ENCODE measurements around the gene MAP2K3. TPM values are rescaled to one million over a fixed set of nuclear protein-coding genes. Genes with fewer than 3 reads are reported as not detected.

The MAP2K3 gene
- total RNA-seq, 6 experiments from 2014 or later, result 22.6 to 80.7 (median 60.7) TPM

GRCh38 chr17:21278450-21279197 is 5.9 kb upstream of the MAP2K3 start:
- WGBS (ENCODE audit: insufficient coverage, low coverage, low lambda C conversion rate, missing lambda C conversion rate), result 56% methylated on average over 6 of the region's 8 CpGs

GRCh38 chr17:21279198-21279535 is 5.3 kb upstream of the MAP2K3 start:
- no peaks in the 10 kb centered on the region for H3K36me3 ChIP-seq
- intact Hi-C loops (cut with DNase I), result loop anchor here (10.0 kb wide), 2 partner anchors 164 to 166 kb away; no protein-coding TSS in a partner anchor
- WGBS (ENCODE audit: insufficient coverage, low coverage, low lambda C conversion rate, missing lambda C conversion rate), result 66% methylated on average over 6 of the region's 6 CpGs
- no peak overlapping the region for H3K4me3 ChIP-seq
- no peak overlapping the region for H3K27ac ChIP-seq
- H3K9me3 ChIP-seq, result no peaks in the 10 kb centered on the region
- ATAC-seq (no peak), DNase-seq (no peak)
- TF ChIP-seq CTCF (IDR thresholded peaks at IDR 0.05), result no peak
- TF ChIP-seq POLR2A (IDR thresholded peaks at IDR 0.05), result no peak
- peaks cover 0 to 11% (median 2%) of the 10 kb centered on the region in 4 donors for H3K4me1 ChIP-seq
- H3K27me3 ChIP-seq, result no peaks in the 10 kb centered on the region

More at GRCh38 chr17:21278450-21279197, 5.9 kb upstream of the MAP2K3 start:
- peak; percentile 37 to 67 (median 53) for DNase-seq
- no peak for TF ChIP-seq CTCF (IDR thresholded peaks at IDR 0.05)
- no peak for TF ChIP-seq POLR2A (IDR thresholded peaks at IDR 0.05)
- Histone ChIP-seq H3K27me3 (no peaks in the 10 kb centered on the region), H3K9me3 (no peaks in the 10 kb centered on the region), H3K4me1 (peaks cover 0 to 9% (median 2%) of the 10 kb centered on the region in 4 donors), H3K4me3 (no peak overlapping the region), H3K36me3 (no peaks in the 10 kb centered on the region), H3K27ac (no peak overlapping the region)
- intact Hi-C loops (cut with DNase I), result loop anchor here (10.0 kb wide), 2 partner anchors 164 to 166 kb away; no protein-coding TSS in a partner anchor
- ATAC-seq, result no peak

GRCh38 chr17:21279582-21279981 is 4.9 kb upstream of the MAP2K3 start:
- H3K4me3 ChIP-seq, result no peak overlapping the region
- H3K36me3 ChIP-seq, result no peaks in the 10 kb centered on the region
- intact Hi-C loops (cut with DNase I), result loop anchor here (10.0 kb wide), 2 partner anchors 165 kb away; no protein-coding TSS in a partner anchor
- H3K27me3 ChIP-seq, result no peaks in the 10 kb centered on the region
- no peak for TF ChIP-seq POLR2A (IDR thresholded peaks at IDR 0.05)
- TF ChIP-seq CTCF (IDR thresholded peaks at IDR 0.05), result no peak
- H3K27ac ChIP-seq, result no peak overlapping the region
- H3K4me1 ChIP-seq, result peaks cover 0 to 11% (median 2%) of the 10 kb centered on the region in 4 donors
- no peak for ATAC-seq
- no peaks in the 10 kb centered on the region for H3K9me3 ChIP-seq
- no peak for DNase-seq
- 64% methylated on average over 6 of the region's 6 CpGs for WGBS (ENCODE audit: insufficient coverage, low coverage, low lambda C conversion rate, missing lambda C conversion rate)

- H3K27me3 ChIP-seq, result no peaks in the 10 kb centered on the region
- H3K36me3 ChIP-seq, result no peaks in the 10 kb centered on the region
- H3K27ac ChIP-seq, result no peak overlapping the region
- peaks cover 0 to 11% (median 1%) of the 10 kb centered on the region in 4 donors for H3K4me1 ChIP-seq
- TF ChIP-seq CTCF (IDR thresholded peaks at IDR 0.05), result peak; percentile 97 to 99 (median 98)
- no peak for TF ChIP-seq POLR2A (IDR thresholded peaks at IDR 0.05)
- peak; percentile 55 to 65 (median 62) for ATAC-seq
- H3K9me3 ChIP-seq, result no peaks in the 10 kb centered on the region
- 13% methylated on average over 3 of the region's 10 CpGs for WGBS (ENCODE audit: insufficient coverage, low coverage, low lambda C conversion rate, missing lambda C conversion rate)
- DNase-seq, result peak; percentile 90 to 92 (median 91)
- no peak overlapping the region for H3K4me3 ChIP-seq
- intact Hi-C loops (cut with DNase I), result no loop called here
Measured at GRCh38 chr17:21280081-21280518, 4.4 kb upstream of the MAP2K3 start.

Measured in right lobe of liver (tissue), 6 donors.